HL-60 (cell line): Measurements from ENCODE around the gene PDE11A.

ENCODE experiments used
- DNase-seq, 2 experiments: peaks; one replicate each; pipeline ENCODE4 v3.0.0-alpha.2; 2010 to 2020; ENCODE audit warnings: low read depth in 1 of 2, low spot score in 1 of 2
- H3K27ac ChIP-seq: fragments of 250-450 bp; sonication (Bioruptor Pico); replicated peaks from 2 replicates; pipeline ENCODE4 v1.5.1; 2020; ENCODE audit warnings: mild to moderate bottlenecking, moderate library complexity
- H3K27me3 ChIP-seq: fragments of 250-450 bp; sonication (Bioruptor Pico); 2 replicates; pipeline ENCODE4 v1.5.1; 2021; ENCODE audit warnings: mild to moderate bottlenecking, moderate library complexity; ENCODE audit not compliant: insufficient read depth, poor library complexity, severe bottlenecking
- H3K4me3 ChIP-seq: replicated peaks from 2 replicates; pipeline ENCODE4 v1.5.1; 2011; ENCODE audit warnings: mild to moderate bottlenecking, control low read depth, low read length; ENCODE audit not compliant: insufficient read depth
- CTCF ChIP-seq: IDR thresholded peaks from one replicate; pipeline ENCODE4 v1.5.1; 2011; ENCODE audit warnings: low read length, control low read depth, inconsistent platforms; ENCODE audit not compliant: insufficient read depth
- GABPA ChIP-seq: IDR thresholded peaks from 2 replicates; pipeline ENCODE4 v1.6.1; 2012; ENCODE audit warnings: low read depth
- POLR2AphosphoS5 ChIP-seq: IDR thresholded peaks from 2 replicates; pipeline ENCODE4 v1.6.1; 2012; ENCODE audit warnings: low read depth
- SPI1 ChIP-seq: IDR thresholded peaks from 2 replicates; pipeline ENCODE4 v1.6.1; 2012; ENCODE audit warnings: low read depth, mild to moderate bottlenecking, borderline replicate concordance
- TF ChIP-seq, protein P1 (sequence below): IDR thresholded peaks from 2 replicates; pipeline ENCODE4 v1.6.1; 2012; ENCODE audit warnings: low read depth; ENCODE audit not compliant: insufficient replicate concordance

PDE11A gene

DNA sequence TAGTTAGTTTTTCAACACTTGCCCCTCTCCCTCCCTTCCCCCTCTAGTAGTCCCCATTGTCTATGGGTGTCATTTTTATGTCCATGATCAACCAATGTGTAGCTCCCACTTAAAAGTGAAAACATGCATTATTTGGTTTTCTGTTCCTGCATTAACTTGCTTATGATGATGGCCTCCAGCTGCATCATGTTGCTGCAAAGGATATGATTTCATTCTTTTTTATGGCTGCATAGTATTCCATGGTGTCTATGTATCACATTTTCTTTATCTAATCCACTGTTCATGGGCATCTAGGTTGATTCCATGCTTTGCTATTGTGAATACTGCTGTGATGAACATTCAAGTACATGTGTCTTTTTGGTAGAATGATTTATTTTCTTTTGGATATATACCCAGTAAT lies 70.5 kb downstream of the PDE11A start:
- no peak overlapping the region for H3K27ac ChIP-seq
- H3K27me3 ChIP-seq = peaks cover 4% of the 10 kb centered on the region
- H3K4me3 ChIP-seq = no peak overlapping the region
- no peak for TF ChIP-seq GABPA
- TF ChIP-seq CTCF = no peak
- TF ChIP-seq SPI1 = no peak
- TF ChIP-seq POLR2AphosphoS5 = no peak
- TF ChIP-seq, protein P1, sequence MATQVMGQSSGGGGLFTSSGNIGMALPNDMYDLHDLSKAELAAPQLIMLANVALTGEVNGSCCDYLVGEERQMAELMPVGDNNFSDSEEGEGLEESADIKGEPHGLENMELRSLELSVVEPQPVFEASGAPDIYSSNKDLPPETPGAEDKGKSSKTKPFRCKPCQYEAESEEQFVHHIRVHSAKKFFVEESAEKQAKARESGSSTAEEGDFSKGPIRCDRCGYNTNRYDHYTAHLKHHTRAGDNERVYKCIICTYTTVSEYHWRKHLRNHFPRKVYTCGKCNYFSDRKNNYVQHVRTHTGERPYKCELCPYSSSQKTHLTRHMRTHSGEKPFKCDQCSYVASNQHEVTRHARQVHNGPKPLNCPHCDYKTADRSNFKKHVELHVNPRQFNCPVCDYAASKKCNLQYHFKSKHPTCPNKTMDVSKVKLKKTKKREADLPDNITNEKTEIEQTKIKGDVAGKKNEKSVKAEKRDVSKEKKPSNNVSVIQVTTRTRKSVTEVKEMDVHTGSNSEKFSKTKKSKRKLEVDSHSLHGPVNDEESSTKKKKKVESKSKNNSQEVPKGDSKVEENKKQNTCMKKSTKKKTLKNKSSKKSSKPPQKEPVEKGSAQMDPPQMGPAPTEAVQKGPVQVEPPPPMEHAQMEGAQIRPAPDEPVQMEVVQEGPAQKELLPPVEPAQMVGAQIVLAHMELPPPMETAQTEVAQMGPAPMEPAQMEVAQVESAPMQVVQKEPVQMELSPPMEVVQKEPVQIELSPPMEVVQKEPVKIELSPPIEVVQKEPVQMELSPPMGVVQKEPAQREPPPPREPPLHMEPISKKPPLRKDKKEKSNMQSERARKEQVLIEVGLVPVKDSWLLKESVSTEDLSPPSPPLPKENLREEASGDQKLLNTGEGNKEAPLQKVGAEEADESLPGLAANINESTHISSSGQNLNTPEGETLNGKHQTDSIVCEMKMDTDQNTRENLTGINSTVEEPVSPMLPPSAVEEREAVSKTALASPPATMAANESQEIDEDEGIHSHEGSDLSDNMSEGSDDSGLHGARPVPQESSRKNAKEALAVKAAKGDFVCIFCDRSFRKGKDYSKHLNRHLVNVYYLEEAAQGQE = no peak
- DNase-seq = no peak

DNA sequence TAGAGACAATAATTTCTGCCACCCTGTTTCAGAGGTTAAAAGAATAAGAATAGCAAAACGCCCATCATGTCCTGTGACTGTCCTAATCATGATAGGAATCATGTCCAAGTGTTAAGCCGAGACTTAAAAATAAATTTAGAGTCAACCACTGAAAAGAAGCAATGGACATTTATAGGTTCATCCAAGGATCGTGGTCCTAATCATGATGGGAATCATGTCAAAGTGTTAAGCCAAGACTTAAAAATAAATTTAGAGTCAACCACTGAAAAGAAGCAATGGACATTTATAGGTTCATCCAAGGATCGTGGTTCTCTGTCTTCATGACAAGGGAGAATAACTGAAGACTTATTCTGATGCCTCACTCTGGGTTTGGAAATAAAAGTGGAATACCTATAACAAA lies 73.6 kb downstream of the PDE11A start:
- DNase-seq = no peak
- TF ChIP-seq POLR2AphosphoS5 (no peak), CTCF (no peak), GABPA (no peak), SPI1 (no peak)
- TF ChIP-seq, protein P1 = no peak
- no peak overlapping the region for H3K4me3 ChIP-seq
- no peaks in the 10 kb centered on the region for H3K27me3 ChIP-seq
- H3K27ac ChIP-seq = no peak overlapping the region

DNA sequence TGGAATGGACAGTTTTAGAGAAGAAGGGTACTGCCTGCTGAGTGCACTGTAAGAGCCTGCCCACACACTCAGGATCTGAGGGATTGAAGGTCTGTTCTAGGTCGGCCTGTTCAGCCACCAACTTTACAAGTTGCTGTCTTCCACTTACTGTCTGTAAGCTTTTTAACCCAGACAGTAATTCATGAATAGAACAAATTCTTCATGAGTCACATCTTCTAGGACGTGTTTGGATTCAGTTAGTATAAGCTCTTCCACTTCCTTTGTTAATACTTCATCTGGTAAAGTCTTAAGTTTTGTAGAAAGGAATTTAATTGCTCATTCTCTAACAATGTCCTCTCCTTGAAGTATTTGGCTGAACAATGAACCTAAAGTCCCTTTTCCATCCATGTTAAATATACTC lies 74.6 kb downstream of the PDE11A start:
- DNase-seq = no peak
- Histone ChIP-seq H3K4me3 (no peak overlapping the region), H3K27ac (no peak overlapping the region), H3K27me3 (no peaks in the 10 kb centered on the region)
- TF ChIP-seq POLR2AphosphoS5 (no peak), SPI1 (no peak), GABPA (no peak), CTCF (no peak)
- TF ChIP-seq, protein P1 = no peak
